Esophagus squamous epithelium (tissue), 4 donors: ENCODE measurements around the gene TMTC2.

Experiments used
- CTCF ChIP-seq, 6 experiments: fragments of 450-650 bp in 4 of 6; fragments of 200-600 bp in 2 of 6; sonication (generic) in 2 of 6; IDR thresholded peaks; one replicate each; pipeline ENCODE4 v1.5.1; 2016 to 2019; ENCODE audit warnings: antibody characterized with exemption in 6 of 6, mild to moderate bottlenecking in 4 of 6, moderate library complexity in 4 of 6
- POLR2A ChIP-seq, 4 donors: fragments of 450-650 bp; IDR thresholded peaks; one replicate each; pipeline ENCODE4 v1.6.1; 2017; ENCODE audit warnings: antibody characterized with exemption in 4 of 4, mild to moderate bottlenecking in 4 of 4, moderate library complexity in 3 of 4

- TF ChIP-seq POLR2A (IDR thresholded peaks at IDR 0.05) (no peak), CTCF (IDR thresholded peaks at IDR 0.05) (no peak)
These were observed 427.2 kb downstream of the TMTC2 start for GRCh38 chr12:83113945-83114344.
